Large intestine (tissue), 3 donors: ENCODE data around the gene HTR2A. TPM values are rescaled to one million over a fixed set of nuclear protein-coding genes. Genes with fewer than 3 reads are reported as not detected.

Source experiments
- DNase-seq, 2 donors: peaks; one replicate each; pipeline versions ENCODE4 v3.0.0 to v3.0.0-alpha.2; 2013
- H3K27ac ChIP-seq: one replicate; pipeline ENCODE4 v1.5.1; 2013; ENCODE audit warnings: low read length
- H3K27me3 ChIP-seq: 2 replicates; pipeline ENCODE4 v1.6.1; 2013; ENCODE audit warnings: low read length; ENCODE audit not compliant: control insufficient read depth, insufficient read depth
- H3K36me3 ChIP-seq: 2 replicates; pipeline ENCODE4 v1.6.1; 2013; ENCODE audit warnings: low read length; ENCODE audit not compliant: control insufficient read depth, insufficient read depth
- H3K4me1 ChIP-seq: one replicate; pipeline ENCODE4 v1.6.1; 2013; ENCODE audit warnings: low read length; ENCODE audit not compliant: control insufficient read depth, insufficient read depth
- H3K4me3 ChIP-seq: one replicate; pipeline ENCODE4 v1.5.1; 2013; ENCODE audit warnings: low read length
- H3K9me3 ChIP-seq: one replicate; pipeline ENCODE4 v1.6.1; 2013; ENCODE audit warnings: mild to moderate bottlenecking, low read depth, low read length, moderate library complexity; ENCODE audit not compliant: control insufficient read depth
- WGBS: methylation state at CpG from one replicate; pipeline ENCODE4 v1.1.5; 2013; ENCODE audit warnings: low lambda C conversion rate; ENCODE audit not compliant: insufficient coverage; 5-methylcytosine and 5-hydroxymethylcytosine counted together
- polyA plus RNA-seq: library from polyadenylated mRNA; unstranded; fragments of 120-200 nt; gene quantifications from one replicate; pipeline ENCODE4 v1.2.1, GENCODE V29; 2013

HTR2A gene
- polyA plus RNA-seq, 1 donor = 0.70 TPM

- Histone ChIP-seq H3K4me1 (no peaks in the 10 kb centered on the region), H3K27me3 (no peaks in the 10 kb centered on the region), H3K27ac (no peak overlapping the region), H3K36me3 (no peaks in the 10 kb centered on the region), H3K4me3 (no peak overlapping the region), H3K9me3 (no peaks in the 10 kb centered on the region)
- DNase-seq = no peak
- no CpG with 5 or more reads among the region's 3 CpGs for WGBS
Measured at GRCh38 chr13:46905249-46905648, 8.4 kb upstream of the HTR2A start.

DNA sequence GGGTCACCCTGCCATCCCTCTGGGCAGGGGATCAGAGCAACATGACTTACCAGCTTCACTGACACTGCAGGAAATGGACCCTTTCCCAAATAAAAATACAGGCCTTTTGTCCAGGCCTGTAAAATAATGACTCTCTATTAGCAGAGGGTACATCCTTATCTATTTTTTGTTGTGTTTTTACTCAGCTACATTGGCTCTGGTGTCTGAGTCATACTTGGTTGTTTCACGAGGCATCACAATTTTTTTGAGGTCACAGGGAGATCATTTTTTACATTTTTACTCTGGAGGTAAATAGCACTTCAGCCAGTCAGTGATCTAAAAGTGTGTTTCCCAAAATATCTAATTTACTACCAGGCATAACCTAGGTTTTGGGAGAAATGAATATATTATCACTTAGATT lies 6.9 kb upstream of the HTR2A start:
- Histone ChIP-seq H3K4me3 (no peak overlapping the region), H3K36me3 (no peaks in the 10 kb centered on the region), H3K9me3 (no peaks in the 10 kb centered on the region), H3K4me1 (no peaks in the 10 kb centered on the region), H3K27me3 (no peaks in the 10 kb centered on the region), H3K27ac (no peak overlapping the region)
- no peak for DNase-seq
- 20% methylated on average over 1 of the region's 1 CpG for WGBS

GRCh38 chr13:46901721-46902120 lies 4.9 kb upstream of the HTR2A start:
- no peaks in the 10 kb centered on the region for H3K36me3 ChIP-seq
- H3K27me3 ChIP-seq = peaks cover 5% of the 10 kb centered on the region
- H3K9me3 ChIP-seq = no peaks in the 10 kb centered on the region
- DNase-seq = no peak
- H3K4me3 ChIP-seq = no peak overlapping the region
- no peak overlapping the region for H3K27ac ChIP-seq
- WGBS = no CpG with 5 or more reads among the region's 1 CpG
- H3K4me1 ChIP-seq = no peaks in the 10 kb centered on the region

DNA sequence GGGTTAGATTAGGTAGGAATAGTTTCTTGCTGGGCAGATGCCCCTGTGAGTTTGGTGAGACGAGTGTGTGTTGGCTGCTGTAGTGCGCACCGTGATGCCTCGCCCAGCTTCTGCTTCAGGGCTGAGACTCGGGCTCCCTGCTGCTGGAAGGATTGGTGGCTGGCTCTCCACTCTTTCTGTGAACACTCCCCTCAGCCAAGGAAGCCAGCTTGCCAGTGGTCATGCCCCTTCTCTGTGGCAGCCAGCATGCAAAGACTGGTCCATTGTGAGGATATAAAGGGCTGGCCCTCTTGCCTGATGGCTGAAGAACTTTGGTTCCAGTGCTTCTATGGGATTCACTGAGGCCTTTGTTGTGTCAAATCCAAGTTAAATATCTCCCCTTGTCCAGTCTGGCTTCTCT lies 2.9 kb upstream of the HTR2A start:
- H3K4me1 ChIP-seq = no peaks in the 10 kb centered on the region
- no peak for DNase-seq
- no peak overlapping the region for H3K27ac ChIP-seq
- no peak overlapping the region for H3K4me3 ChIP-seq
- no peaks in the 10 kb centered on the region for H3K36me3 ChIP-seq
- no CpG with 5 or more reads among the region's 5 CpGs for WGBS
- no peaks in the 10 kb centered on the region for H3K9me3 ChIP-seq
- peaks cover 11% of the 10 kb centered on the region for H3K27me3 ChIP-seq

GRCh38 chr13:46895381-46895780 lies 1.5 kb downstream of the HTR2A start:
- Histone ChIP-seq H3K4me1 (no peaks in the 10 kb centered on the region), H3K27me3 (peaks cover 45% of the 10 kb centered on the region), H3K36me3 (no peaks in the 10 kb centered on the region), H3K27ac (no peak overlapping the region), H3K9me3 (no peaks in the 10 kb centered on the region), H3K4me3 (peak overlapping the region; percentile 14)
- no peak for DNase-seq
- no CpG with 5 or more reads among the region's 8 CpGs for WGBS

GRCh38 chr13:46894568-46894967 lies 2.3 kb downstream of the HTR2A start:
- Histone ChIP-seq H3K27ac (no peak overlapping the region), H3K9me3 (no peaks in the 10 kb centered on the region), H3K27me3 (peaks cover 45% of the 10 kb centered on the region), H3K4me3 (peak overlapping the region; percentile 61), H3K36me3 (no peaks in the 10 kb centered on the region), H3K4me1 (no peaks in the 10 kb centered on the region)
- DNase-seq = no peak

DNA sequence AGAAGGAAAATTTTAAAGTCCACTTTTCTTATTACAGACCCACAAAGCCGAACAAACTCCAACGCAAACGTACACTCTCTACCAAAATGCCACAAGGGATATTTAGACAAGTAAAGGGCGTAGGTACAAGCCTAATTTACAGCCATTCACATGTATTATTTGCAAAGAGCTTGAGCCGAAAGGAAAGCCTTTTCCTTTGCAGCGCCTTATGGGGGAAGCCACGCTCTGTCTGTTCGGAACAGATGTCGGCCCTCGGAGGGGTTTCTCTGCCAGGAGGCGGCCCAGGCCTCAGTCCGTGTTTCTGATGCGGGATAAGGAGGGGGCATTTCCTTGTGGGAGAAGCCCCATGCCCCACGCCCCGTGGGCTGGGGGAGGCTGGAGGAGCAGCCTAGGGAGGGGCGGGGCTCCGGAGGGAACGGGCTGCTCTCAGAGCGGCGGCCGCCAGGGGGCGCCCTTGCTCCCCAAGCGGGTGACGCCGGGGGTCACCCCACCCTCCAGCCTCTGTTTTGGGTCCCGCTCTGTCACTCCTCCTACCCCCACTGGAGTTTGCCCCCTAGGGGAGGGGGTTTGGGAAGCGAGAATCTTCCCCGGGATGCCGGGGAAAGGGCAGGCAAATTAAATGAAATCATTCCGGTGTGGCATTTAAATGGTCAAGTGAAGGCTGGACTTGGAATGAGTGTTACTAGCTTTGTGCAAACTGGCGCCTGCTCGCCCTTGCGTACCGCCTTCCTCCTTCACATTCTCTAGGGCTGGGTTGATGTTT lies 2.9 kb downstream of the HTR2A start:
- Histone ChIP-seq H3K27ac (no peak overlapping the region), H3K4me1 (no peaks in the 10 kb centered on the region), H3K36me3 (no peaks in the 10 kb centered on the region)

GRCh38 chr13:46893221-46893740 lies 3.6 kb downstream of the HTR2A start:
- no CpG with 5 or more reads among the region's 4 CpGs for WGBS
- Histone ChIP-seq H3K36me3 (no peaks in the 10 kb centered on the region), H3K4me3 (peak overlapping the region; percentile 61), H3K9me3 (no peaks in the 10 kb centered on the region), H3K4me1 (no peaks in the 10 kb centered on the region), H3K27ac (no peak overlapping the region), H3K27me3 (peaks cover 45% of the 10 kb centered on the region)
- no peak for DNase-seq

More for the DNA sequence above, 2.9 kb downstream of the HTR2A start:
- peak; percentile 48 to 63 for DNase-seq
- WGBS = no CpG with 5 or more reads among the region's 34 CpGs
- Histone ChIP-seq H3K27me3 (peaks cover 45% of the 10 kb centered on the region), H3K4me3 (peak overlapping the region; percentile 61), H3K9me3 (no peaks in the 10 kb centered on the region)

DNA sequence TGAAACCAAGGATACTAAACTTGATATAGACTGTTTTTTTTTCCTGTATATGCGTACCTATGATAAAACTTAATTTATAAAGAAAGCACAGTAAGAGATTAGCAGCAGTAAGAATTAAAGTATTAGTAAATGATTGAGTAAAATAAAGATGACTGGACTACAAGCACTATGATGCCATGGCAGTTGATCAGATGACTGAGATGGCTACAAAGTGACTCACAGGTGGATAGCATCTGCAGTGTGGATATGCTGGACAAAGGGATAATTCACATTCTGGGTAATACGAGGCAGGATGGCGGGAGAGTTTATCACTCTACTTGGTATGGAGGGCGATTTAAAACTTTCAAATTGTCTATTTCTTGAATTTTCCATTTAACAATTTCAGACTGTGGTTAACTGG lies 11.8 kb downstream of the HTR2A start:
- Histone ChIP-seq H3K36me3 (no peaks in the 10 kb centered on the region), H3K9me3 (no peaks in the 10 kb centered on the region), H3K27me3 (no peaks in the 10 kb centered on the region), H3K4me1 (no peaks in the 10 kb centered on the region), H3K27ac (no peak overlapping the region), H3K4me3 (no peak overlapping the region)
- 100% methylated on average over 1 of the region's 4 CpGs for WGBS
- DNase-seq = no peak

DNA sequence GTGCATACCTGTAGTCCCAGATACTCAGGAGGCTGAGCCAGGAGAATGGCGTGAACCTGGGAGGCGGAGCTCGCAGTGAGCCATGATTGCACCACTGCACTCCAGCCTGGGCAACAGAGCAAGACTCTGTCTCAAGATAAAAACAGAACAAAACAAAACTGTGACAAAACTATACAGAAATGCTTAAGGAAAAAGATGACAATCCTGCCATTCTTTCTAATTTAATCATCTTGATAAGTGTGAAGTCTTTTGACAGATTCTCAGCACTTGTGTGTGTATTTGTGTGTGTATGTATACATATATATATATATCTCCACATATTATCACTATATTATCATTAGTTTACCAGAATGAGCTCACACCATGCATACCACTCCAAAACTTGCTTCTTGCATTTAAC lies 12.3 kb downstream of the HTR2A start:
- Histone ChIP-seq H3K27me3 (no peaks in the 10 kb centered on the region), H3K4me3 (no peak overlapping the region), H3K9me3 (no peaks in the 10 kb centered on the region), H3K36me3 (no peaks in the 10 kb centered on the region), H3K4me1 (no peaks in the 10 kb centered on the region), H3K27ac (no peak overlapping the region)
- DNase-seq = no peak
- WGBS = no CpG with 5 or more reads among the region's 3 CpGs

GRCh38 chr13:46881621-46882020 lies 15.2 kb downstream of the HTR2A start:
- H3K4me3 ChIP-seq = no peak overlapping the region
- DNase-seq = no peak
- no peaks in the 10 kb centered on the region for H3K4me1 ChIP-seq
- H3K27ac ChIP-seq = no peak overlapping the region
- WGBS = 88% methylated on average over 1 of the region's 2 CpGs
- H3K9me3 ChIP-seq = no peaks in the 10 kb centered on the region
- peaks cover 3% of the 10 kb centered on the region for H3K27me3 ChIP-seq
- no peaks in the 10 kb centered on the region for H3K36me3 ChIP-seq
